GM12878 (cell line): ENCODE results near the gene IZUMO1. TPM values are rescaled to one million over a fixed set of nuclear protein-coding genes. Genes with fewer than 3 reads are reported as not detected.

Source experiments
- ASH2L ChIP-seq: fragments of 300-600, 200-600 bp; sonication (generic); IDR thresholded peaks from 2 replicates; pipeline ENCODE4 v1.6.1; 2017; ENCODE audit warnings: low read depth, mild to moderate bottlenecking, borderline replicate concordance
- BHLHE40 ChIP-seq, 2 experiments: fragments of 450-650 bp in 1 of 2; IDR thresholded peaks; 2 replicates each; pipeline ENCODE4 v1.6.1; 2011 to 2017; ENCODE audit warnings: low read depth in 2 of 2, borderline replicate concordance in 1 of 2, improper control_type of control experiment in 1 of 2, low read length in 1 of 2, mild to moderate bottlenecking in 1 of 2
- CUX1 ChIP-seq: IDR thresholded peaks from 2 replicates; pipeline ENCODE4 v1.6.1; 2012; ENCODE audit warnings: improper control_type of control experiment, low read depth, low read length; ENCODE audit not compliant: insufficient replicate concordance
- HSF1 ChIP-seq: fragments of 150-350 bp; IDR thresholded peaks from 2 replicates; pipeline ENCODE4 v1.6.1; 2014; ENCODE audit warnings: mild to moderate bottlenecking, low read depth, low read length
- NFIC ChIP-seq: IDR thresholded peaks from 2 replicates; pipeline ENCODE4 v1.6.1; 2012; ENCODE audit warnings: low read depth, mild to moderate bottlenecking, inconsistent platforms, low read length, moderate library complexity
- POLR2A ChIP-seq: IDR thresholded peaks from 2 replicates; pipeline ENCODE4 v1.6.1; 2011; ENCODE audit warnings: low read depth, mild to moderate bottlenecking, low read length
- POLR2AphosphoS2 ChIP-seq: IDR thresholded peaks from 2 replicates; pipeline ENCODE4 v1.6.1; 2011; ENCODE audit warnings: low read depth, mild to moderate bottlenecking, low read length, improper control_type of control experiment, moderate library complexity
- POLR2AphosphoS5 ChIP-seq: IDR thresholded peaks from 2 replicates; pipeline ENCODE4 v1.6.1; 2011; ENCODE audit warnings: mild to moderate bottlenecking, low read length, inconsistent platforms
- PRDM15 ChIP-seq: fragments of 450-650 bp; formaldehyde crosslinking; IDR thresholded peaks from 2 replicates; pipeline ENCODE4 v1.4.0; 2020; ENCODE audit warnings: mild to moderate bottlenecking, moderate library complexity
- RELA ChIP-seq: fragments of 450-650 bp; IDR thresholded peaks from 2 replicates; pipeline ENCODE4 v1.8.0; 2014; ENCODE audit warnings: borderline replicate concordance; ENCODE audit not compliant: partially characterized antibody
- YBX1 ChIP-seq: fragments of 450-650 bp; IDR thresholded peaks from 2 replicates; pipeline ENCODE4 v1.6.1; 2016; ENCODE audit warnings: antibody characterized with exemption
- ZNF592 ChIP-seq: fragments of 450-650 bp; IDR thresholded peaks from 2 replicates; pipeline ENCODE4 v1.6.1; 2017; ENCODE audit warnings: mild to moderate bottlenecking, moderate library complexity
- polyA plus RNA-seq, 11 experiments: library from polyadenylated mRNA; depleted of rRNA in 4 of 11; unstranded in 6 of 11; stranded (reverse) in 5 of 11; fragments of >200 nt; fragmentation: Nextera tagmentation in 4 of 11; fragmentation: Illumina TruSeq in 1 of 11; extraction: Ambion mirVana in 4 of 11; extraction: Trizol in 1 of 11; gene quantifications; 1 replicate in 1 of 11; 2 replicates in 10 of 11; pipeline versions ENCODE4 v1.2.1 to v1.2.3, GENCODE V29; 2011 to 2016; ENCODE audit warnings: inconsistent platforms in 2 of 11, missing spikeins in 2 of 11, low read depth in 1 of 11
- total RNA-seq, 4 experiments: library from RNA; depleted of rRNA in 3 of 4; stranded (reverse); fragments of >200 nt in 3 of 4; fragmentation: Illumina TruSeq in 1 of 4; extraction: Trizol in 1 of 4; gene quantifications; 2 replicates each; pipeline versions ENCODE4 v1.2.1 to v1.2.3, GENCODE V29; 2013 to 2021

The IZUMO1 gene
- total and polyA plus RNA-seq, 10 of the 15 experiments (the other 5 are each of a cell fraction or from before 2014, with no cell fraction given): not detected

GRCh38 chr19:48795055-48795684 is 48.5 kb upstream of the IZUMO1 start (continued):
- no peak for TF ChIP-seq CUX1
- no peak for TF ChIP-seq YBX1
- TF ChIP-seq HSF1: peak; percentile 19; the same call in 1 of the 2 replicates
- no peak for TF ChIP-seq POLR2AphosphoS5
- peak; percentile 59 to 61; a peak in 2 of 4 replicates for TF ChIP-seq BHLHE40 (IDR thresholded peaks at IDR 0.05; ENCODE audit: borderline replicate concordance in 1 of 2, low read depth in 2 of 2, low read length in 1 of 2)
- TF ChIP-seq ASH2L: no peak
- TF ChIP-seq ZNF592: no peak
- TF ChIP-seq RELA: peak; percentile 79
- no peak for TF ChIP-seq NFIC
- TF ChIP-seq PRDM15 (CRISPR knock-in tag): no peak
- TF ChIP-seq POLR2A: peak; percentile 62
- no peak for TF ChIP-seq POLR2AphosphoS2
